KMS-11 (cell line): ENCODE data around the gene ATP6AP1.
A peak's percentile ranks its signal among the peaks of the same experiment; 100 is the strongest.

Source experiments
- H2AFZ ChIP-seq: fragments of 200-600 bp; sonication (generic); 2 replicates; pipeline ENCODE4 v1.6.1; 2016; ENCODE audit warnings: antibody characterized with exemption, mixed run types, low read depth
- H3K27ac ChIP-seq: fragments of 200-600 bp; sonication (generic); 2 replicates; pipeline ENCODE4 v1.6.1; 2016; ENCODE audit warnings: mild to moderate bottlenecking, mixed run types
- H3K27me3 ChIP-seq: fragments of 200-600 bp; sonication (generic); 2 replicates; pipeline ENCODE4 v1.6.1; 2017; ENCODE audit warnings: mild to moderate bottlenecking, low read depth, mixed run types, moderate library complexity; ENCODE audit not compliant: insufficient read depth
- H3K36me3 ChIP-seq: fragments of 200-600 bp; sonication (generic); 2 replicates; pipeline ENCODE4 v1.6.1; 2017; ENCODE audit warnings: mild to moderate bottlenecking, mixed run types; ENCODE audit not compliant: insufficient read depth
- H3K4me1 ChIP-seq: fragments of 200-600 bp; sonication (generic); 2 replicates; pipeline ENCODE4 v1.6.1; 2016; ENCODE audit warnings: mild to moderate bottlenecking, low read depth, mixed run types; ENCODE audit not compliant: poor library complexity, severe bottlenecking
- H3K4me2 ChIP-seq: fragments of 200-600 bp; sonication (generic); 2 replicates; pipeline ENCODE4 v1.7.0; 2016; ENCODE audit warnings: mild to moderate bottlenecking, mixed run types
- H3K4me3 ChIP-seq: fragments of 200-600 bp; sonication (generic); IDR thresholded peaks from 2 replicates; pipeline ENCODE4 v1.6.1; 2017; ENCODE audit warnings: low read depth, low read length, mixed read lengths; ENCODE audit not compliant: insufficient read depth
- H3K79me2 ChIP-seq: fragments of 200-600 bp; sonication (generic); 2 replicates; pipeline ENCODE4 v1.6.1; 2016; ENCODE audit warnings: low read depth, mixed run types; ENCODE audit not compliant: insufficient read depth
- H3K9ac ChIP-seq: fragments of 200-600 bp; sonication (generic); 2 replicates; pipeline ENCODE4 v1.6.1; 2016; ENCODE audit warnings: mild to moderate bottlenecking, mixed run types
- H4K20me1 ChIP-seq: fragments of 200-600 bp; sonication (generic); 2 replicates; pipeline ENCODE4 v1.6.1; 2016; ENCODE audit warnings: mild to moderate bottlenecking, mixed run types; ENCODE audit not compliant: insufficient read depth
- TF ChIP-seq, protein P1 (sequence below): fragments of 200-600 bp; sonication (generic); conservative IDR thresholded peaks from 2 replicates; pipeline ENCODE4 v1.6.1; 2017; ENCODE audit warnings: low read depth, mild to moderate bottlenecking, antibody characterized with exemption, low read length, moderate library complexity, mixed read lengths

The ATP6AP1 gene, protein sequence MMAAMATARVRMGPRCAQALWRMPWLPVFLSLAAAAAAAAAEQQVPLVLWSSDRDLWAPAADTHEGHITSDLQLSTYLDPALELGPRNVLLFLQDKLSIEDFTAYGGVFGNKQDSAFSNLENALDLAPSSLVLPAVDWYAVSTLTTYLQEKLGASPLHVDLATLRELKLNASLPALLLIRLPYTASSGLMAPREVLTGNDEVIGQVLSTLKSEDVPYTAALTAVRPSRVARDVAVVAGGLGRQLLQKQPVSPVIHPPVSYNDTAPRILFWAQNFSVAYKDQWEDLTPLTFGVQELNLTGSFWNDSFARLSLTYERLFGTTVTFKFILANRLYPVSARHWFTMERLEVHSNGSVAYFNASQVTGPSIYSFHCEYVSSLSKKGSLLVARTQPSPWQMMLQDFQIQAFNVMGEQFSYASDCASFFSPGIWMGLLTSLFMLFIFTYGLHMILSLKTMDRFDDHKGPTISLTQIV

GRCh38 chrX:154428176-154429171 is at the start of gene ATP6AP1:
ATP6AP1 (plus strand) TSS chrX:154428677; CDS start chrX:154428693, 16 bp downstream.
- Histone ChIP-seq H3K4me2 (peak within 1 kb of the TSS; percentile 78), H3K4me3 (no peak within 1 kb of the TSS), H3K27ac (no peak within 1 kb of the TSS), H3K79me2 (peaks cover 9% of the 10 kb centered on the region; the same call in 1 of the 2 replicates), H2AFZ (peak within 1 kb of the TSS; percentile 69), H4K20me1 (no peaks in the 10 kb centered on the region), H3K27me3 (no peaks in the 10 kb centered on the region), H3K4me1 (peaks cover 10% of the 10 kb centered on the region), H3K9ac (peak within 1 kb of the TSS; percentile 52; the same call in 1 of the 2 replicates), H3K36me3 (no peaks in the 10 kb centered on the region)
- TF ChIP-seq, protein P1, sequence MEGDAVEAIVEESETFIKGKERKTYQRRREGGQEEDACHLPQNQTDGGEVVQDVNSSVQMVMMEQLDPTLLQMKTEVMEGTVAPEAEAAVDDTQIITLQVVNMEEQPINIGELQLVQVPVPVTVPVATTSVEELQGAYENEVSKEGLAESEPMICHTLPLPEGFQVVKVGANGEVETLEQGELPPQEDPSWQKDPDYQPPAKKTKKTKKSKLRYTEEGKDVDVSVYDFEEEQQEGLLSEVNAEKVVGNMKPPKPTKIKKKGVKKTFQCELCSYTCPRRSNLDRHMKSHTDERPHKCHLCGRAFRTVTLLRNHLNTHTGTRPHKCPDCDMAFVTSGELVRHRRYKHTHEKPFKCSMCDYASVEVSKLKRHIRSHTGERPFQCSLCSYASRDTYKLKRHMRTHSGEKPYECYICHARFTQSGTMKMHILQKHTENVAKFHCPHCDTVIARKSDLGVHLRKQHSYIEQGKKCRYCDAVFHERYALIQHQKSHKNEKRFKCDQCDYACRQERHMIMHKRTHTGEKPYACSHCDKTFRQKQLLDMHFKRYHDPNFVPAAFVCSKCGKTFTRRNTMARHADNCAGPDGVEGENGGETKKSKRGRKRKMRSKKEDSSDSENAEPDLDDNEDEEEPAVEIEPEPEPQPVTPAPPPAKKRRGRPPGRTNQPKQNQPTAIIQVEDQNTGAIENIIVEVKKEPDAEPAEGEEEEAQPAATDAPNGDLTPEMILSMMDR: no peak

- peak within 1 kb of the TSS; percentile 94 for H3K9ac ChIP-seq
- TF ChIP-seq, protein P1: no peak
- H3K27me3 ChIP-seq: no peaks in the 10 kb centered on the region
- no peaks in the 10 kb centered on the region for H3K36me3 ChIP-seq
- peaks cover 14% of the 10 kb centered on the region for H3K4me1 ChIP-seq
- no peak within 1 kb of the TSS for H3K4me3 ChIP-seq
- peaks cover 7% of the 10 kb centered on the region; the same call in 1 of the 2 replicates for H3K79me2 ChIP-seq
- H2AFZ ChIP-seq: peak within 1 kb of the TSS; percentile 54
- H4K20me1 ChIP-seq: no peaks in the 10 kb centered on the region
- peak within 1 kb of the TSS; percentile 42 for H3K4me2 ChIP-seq
- H3K27ac ChIP-seq: peak within 1 kb of the TSS; percentile 85
These were observed 49.5 kb upstream of the ATP6AP1 start, which contains the start of gene EMD for GRCh38 chrX:154378799-154379568. EMD (plus strand) TSS chrX:154379295; CDS start chrX:154379485, 190 bp downstream.

DNA sequence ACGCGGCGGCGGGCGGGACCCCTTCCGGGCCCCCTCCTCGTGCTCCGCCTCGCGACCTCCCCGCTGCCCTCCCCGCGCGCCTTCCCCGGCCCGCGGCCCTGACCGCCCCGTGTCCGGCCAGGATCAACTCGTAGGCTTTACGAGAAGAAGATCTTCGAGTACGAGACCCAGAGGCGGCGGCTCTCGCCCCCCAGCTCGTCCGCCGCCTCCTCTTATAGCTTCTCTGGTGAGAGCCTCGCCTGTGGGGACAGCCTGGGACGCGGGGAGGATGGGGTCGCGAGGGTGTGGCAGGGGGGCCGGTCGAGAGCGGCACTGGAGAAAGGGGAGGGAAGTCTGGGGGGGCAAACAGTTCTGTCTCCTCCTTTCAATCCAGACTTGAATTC is 48.9 kb upstream of the ATP6AP1 start:
- Histone ChIP-seq H3K4me2 (peak overlapping the region; percentile 31), H4K20me1 (no peaks in the 10 kb centered on the region), H3K27me3 (no peaks in the 10 kb centered on the region), H3K79me2 (peaks cover 7% of the 10 kb centered on the region; the same call in 1 of the 2 replicates), H3K4me1 (peaks cover 13% of the 10 kb centered on the region), H2AFZ (peak overlapping the region; percentile 38), H3K4me3 (no peak overlapping the region), H3K36me3 (no peaks in the 10 kb centered on the region), H3K27ac (peak overlapping the region; percentile 82), H3K9ac (peak overlapping the region; percentile 94)
- TF ChIP-seq, protein P1: no peak
